Activated T-helper 1 cell treated with anti-CD3 and anti-CD28 coated beads, Interleukin-2, amount 50 U/mL, for 16 hours (primary cell): ENCODE measurements around the gene STK11.

Source experiments
- DNase-seq, 2 donors: peaks; one replicate each; pipeline ENCODE4 v3.0.0-alpha.2; 2020; ENCODE audit warnings: low read depth in 1 of 2, low spot score in 1 of 2

The STK11 gene

GRCh38 chr19:1249990-1250436 is 44.4 kb downstream of the STK11 start:
- no peak for DNase-seq

DNA sequence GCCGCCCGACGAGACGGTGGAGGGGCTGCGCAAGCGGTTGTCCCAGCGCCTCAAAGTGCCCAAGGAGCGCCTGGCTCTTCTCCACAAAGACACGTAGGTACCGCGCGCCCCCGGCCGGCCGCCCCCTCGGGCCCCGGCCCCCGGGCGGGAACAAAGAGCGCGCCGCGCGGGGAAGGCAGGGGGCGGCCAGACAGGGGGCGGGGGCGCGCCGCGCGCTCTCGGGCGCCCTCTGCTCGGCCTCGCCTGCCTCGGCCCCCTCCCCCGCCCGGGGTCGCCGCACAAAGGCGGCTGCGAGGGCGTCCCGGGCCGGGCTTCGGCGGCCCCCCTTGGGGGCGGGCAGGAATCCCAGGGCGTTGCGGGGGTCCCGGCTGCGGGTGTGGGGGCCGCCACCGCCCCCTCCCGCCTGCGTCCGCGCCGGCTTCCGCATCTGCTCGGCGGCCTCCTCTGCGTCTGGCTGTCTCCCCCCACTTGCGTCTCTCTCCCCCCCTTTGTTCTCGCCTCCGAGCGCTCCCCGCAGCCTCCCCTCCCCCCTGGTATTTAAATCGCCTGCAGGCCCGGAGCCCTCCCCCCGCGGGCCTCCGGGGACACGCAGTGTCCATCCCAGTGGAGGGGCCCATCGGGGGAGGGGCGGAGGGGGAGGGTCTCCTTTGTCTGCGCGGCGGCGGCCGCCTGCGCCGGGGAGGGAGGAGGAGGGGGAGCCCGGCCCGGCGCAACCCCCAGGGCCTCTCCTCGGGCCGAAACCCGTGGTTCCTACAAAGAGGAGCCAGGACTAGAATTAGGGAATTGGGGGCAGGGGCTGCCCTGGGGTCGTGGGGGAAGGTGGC is 45.1 kb downstream of the STK11 start:
- DNase-seq = no peak

DNA sequence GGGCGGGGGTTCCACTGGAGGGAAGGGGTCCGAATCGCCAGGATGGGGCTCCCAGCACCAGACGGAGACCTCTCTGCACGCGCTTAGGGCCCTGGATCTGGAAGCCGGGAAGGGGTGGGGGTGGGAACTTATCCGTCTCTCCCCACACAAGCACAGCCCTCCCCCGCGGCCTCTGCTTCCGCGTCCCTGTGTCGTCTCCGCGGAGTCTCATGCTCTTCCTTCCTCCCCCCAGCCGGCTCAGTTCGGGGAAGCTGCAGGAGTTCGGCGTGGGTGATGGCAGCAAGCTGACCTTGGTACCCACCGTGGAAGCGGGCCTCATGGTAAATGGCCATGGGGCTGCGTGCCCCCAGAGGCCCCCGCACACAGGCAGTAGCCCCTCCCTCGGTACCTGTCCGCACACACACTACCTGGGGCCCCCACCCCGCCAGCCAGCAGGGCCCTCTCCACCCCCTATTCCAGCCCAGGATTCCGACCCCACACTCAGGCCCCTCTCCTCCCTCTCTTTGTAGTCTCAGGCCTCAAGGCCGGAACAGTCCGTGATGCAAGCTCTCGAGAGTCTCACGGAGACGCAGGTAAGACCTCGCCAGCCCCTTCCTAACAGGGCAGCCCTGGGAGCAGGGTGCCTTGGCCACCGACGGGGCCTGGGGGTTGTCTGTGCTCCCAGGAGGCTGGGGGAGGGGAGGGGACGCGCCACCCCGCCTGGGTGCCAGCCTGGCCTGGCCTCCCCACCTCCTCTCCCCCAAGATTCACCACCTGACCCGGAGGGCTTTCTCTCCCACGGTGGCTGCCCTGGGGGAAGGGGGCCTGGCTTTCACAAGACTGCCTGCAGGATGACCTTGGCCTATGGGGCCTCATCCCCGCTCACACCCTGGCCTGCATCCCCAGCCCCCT is 46.0 kb downstream of the STK11 start:
- peak in 1 of 2 donors; percentile 46 for DNase-seq

GRCh38 chr19:1252221-1252820 is 46.7 kb downstream of the STK11 start:
- no peak for DNase-seq

- peak in 1 of 2 donors; percentile 56 for DNase-seq
Observed at GRCh38 chr19:1252821-1253513, 47.4 kb downstream of the STK11 start.

- no peak for DNase-seq
Observed at GRCh38 chr19:1253514-1254080, 48.0 kb downstream of the STK11 start.

DNA sequence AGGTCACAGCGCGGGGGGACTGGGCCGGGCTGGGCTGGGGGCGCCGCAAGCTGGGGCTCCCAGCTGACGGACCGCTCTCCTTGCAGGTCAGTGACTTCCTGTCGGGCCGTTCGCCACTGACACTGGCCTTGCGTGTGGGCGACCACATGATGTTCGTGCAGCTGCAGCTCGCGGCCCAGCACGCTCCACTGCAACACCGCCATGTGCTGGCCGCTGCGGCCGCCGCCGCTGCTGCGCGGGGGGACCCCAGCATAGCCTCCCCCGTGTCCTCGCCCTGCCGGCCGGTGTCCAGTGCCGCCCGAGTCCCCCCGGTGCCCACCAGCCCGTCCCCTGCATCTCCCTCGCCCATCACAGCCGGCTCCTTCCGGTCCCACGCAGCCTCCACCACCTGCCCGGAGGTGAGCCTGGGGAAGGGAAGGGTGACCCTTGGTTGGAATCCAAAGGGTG is 48.5 kb downstream of the STK11 start:
- DNase-seq = no peak

DNA sequence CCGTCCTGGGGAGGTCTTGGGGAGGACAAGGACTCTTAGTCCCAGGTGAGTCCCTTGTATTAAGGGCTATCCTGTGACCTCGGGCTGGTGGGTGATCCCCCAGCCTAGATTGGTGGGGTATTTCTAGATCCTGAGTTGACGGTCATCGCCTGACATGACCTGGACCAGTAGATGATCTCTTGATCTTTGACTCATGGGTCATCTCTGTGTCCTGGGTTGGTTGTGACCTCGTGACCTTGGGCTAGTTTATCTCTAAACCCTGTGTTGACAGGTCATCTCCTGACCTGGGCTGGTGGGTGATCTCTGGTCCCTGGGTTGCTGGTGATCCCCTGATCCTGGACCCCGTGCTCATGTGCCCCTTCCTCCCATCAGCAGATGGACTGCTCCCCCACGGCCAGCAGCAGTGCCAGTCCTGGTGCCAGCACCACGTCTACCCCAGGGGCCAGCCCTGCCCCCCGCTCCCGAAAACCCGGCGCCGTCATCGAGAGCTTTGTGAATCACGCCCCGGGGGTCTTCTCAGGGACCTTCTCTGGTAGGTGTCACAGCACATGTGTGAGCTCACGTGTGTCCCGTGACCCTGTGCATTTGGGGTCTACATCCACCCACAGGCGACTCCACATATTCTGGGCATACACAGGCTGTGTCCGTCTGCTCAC is 49.1 kb downstream of the STK11 start:
- no peak for DNase-seq

- no peak for DNase-seq
Observed at GRCh38 chr19:1255186-1256161, 49.9 kb downstream of the STK11 start.

DNA sequence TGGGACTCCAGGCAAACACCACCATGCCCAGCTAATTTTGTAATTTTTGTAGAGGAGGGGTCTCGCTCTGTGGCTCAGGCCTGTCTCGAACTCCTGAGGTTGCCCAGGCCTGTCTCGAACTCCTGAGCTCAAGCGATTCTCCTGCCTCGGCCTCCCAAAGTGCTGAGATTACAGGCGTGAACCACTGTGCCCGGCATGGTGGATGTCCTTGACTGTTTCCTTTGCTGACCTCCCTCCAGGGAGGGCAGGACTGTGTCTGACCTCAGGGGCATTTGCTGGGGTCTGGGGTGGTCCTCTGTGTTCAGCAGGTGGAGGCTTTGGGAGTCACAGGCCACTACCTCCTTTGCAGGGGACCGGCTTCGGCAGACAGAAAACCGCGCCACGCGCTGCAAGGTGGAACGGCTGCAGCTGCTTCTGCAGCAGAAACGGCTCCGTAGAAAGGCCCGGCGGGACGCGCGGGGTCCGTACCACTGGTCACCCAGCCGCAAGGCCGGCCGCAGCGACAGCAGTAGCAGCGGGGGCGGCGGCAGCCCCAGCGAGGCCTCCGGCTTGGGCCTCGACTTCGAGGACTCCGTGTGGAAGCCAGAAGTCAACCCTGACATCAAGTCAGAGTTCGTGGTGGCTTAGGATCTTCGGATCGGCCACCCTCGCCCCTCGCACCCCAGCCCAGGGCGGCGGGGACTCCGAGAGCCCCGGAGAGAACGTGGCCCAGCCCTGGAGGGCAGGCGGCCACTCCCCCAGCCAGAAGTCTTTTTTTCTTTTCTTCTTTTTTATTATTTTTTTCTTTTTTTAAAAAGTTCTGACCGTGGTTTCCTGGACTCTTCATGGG is 51.3 kb downstream of the STK11 start:
- DNase-seq = no peak

GRCh38 chr19:1257475-1258162 is 52.0 kb downstream of the STK11 start:
- no peak for DNase-seq

GRCh38 chr19:1258163-1258492 is 52.5 kb downstream of the STK11 start:
- DNase-seq = no peak

- DNase-seq = no peak
Observed at GRCh38 chr19:1258707-1259205, 53.2 kb downstream of the STK11 start.

GRCh38 chr19:1259206-1259875 is 53.8 kb downstream of the STK11 start:
- peak in 1 of 2 donors; percentile 46 for DNase-seq

DNA sequence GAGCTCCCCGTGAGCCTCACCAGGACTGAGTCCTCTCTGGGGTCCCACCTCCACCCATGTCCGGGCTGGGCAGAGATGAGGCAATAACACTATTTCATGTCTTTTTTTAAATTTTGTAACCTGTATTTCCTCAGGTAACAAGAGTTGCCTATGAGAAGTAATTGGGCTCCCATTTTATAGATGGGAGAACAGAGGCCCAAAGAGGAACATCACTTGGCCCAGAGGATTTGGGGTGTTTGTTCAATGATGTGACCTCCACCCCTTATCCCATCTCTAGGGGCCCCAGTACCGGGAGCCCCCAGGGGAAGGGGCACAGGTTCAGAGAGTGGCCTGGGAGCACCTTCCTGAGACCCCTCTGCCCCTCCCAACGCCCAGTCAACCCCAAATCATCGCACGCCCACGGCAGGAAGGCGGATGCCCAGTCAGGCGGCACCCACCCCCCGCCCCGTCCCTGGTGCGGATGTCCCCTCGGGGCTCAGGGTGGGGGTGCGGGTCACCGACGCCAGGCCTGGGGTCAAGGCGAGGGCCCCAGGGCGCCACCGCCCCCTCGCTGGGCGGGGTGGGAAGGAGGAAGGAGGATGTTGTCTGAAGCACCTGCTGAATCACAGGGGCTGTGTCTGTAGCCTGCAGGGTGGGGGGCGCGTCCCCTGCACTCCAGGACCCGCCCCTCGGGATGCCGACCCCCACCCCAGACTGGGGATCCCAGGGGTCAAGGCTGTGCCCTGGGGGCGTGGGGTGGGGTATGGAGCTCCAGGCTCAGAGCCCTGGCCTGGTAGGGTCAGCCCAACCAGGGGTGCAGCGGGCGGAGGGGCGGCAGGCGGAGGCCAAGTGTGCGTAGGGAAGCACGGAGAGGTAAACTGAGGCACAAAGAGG is 54.5 kb downstream of the STK11 start:
- no peak for DNase-seq
